Mesothelial cell of epicardium (in vitro differentiated cells): ENCODE data around the gene VSTM2L. TPM values are rescaled to one million over a fixed set of nuclear protein-coding genes. Genes with fewer than 3 reads are reported as not detected.
A peak's percentile ranks its signal among the peaks of the same experiment; 100 is the strongest.

Source experiments
- DNase-seq, 2 experiments: peaks; one replicate each; pipeline ENCODE4 v3.0.0; 2021; ENCODE audit warnings: low spot score in 2 of 2; ENCODE audit not compliant: unreplicated experiment in 2 of 2
- H3K27ac Mint-ChIP-seq: 2 replicates; pipeline ENCODE4 v1.8.0; 2021; ENCODE audit warnings: mixed read lengths
- H3K27me3 Mint-ChIP-seq: 2 replicates; pipeline ENCODE4 v1.8.0; 2021; ENCODE audit warnings: low read depth, mixed read lengths
- H3K36me3 Mint-ChIP-seq: 2 replicates; pipeline ENCODE4 v1.8.0; 2021; ENCODE audit warnings: mixed read lengths
- H3K4me1 Mint-ChIP-seq: 2 replicates; pipeline ENCODE4 v1.8.0; 2021; ENCODE audit warnings: mixed read lengths
- H3K4me3 Mint-ChIP-seq: 2 replicates; pipeline ENCODE4 v1.8.0; 2021; ENCODE audit warnings: mild to moderate bottlenecking, moderate library complexity, mixed read lengths
- H3K9me3 Mint-ChIP-seq: 2 replicates; pipeline ENCODE4 v1.8.0; 2021; ENCODE audit warnings: mixed read lengths
- total RNA-seq: library from RNA; stranded (reverse); gene quantifications from 3 replicates; pipeline ENCODE4 v1.2.1, GENCODE V29; 2021
- TF ChIP-seq, protein P1 (sequence below): fragments of 200-600 bp; sonication (generic); IDR thresholded peaks from one replicate; pipeline ENCODE4 v1.5.0; 2021; ENCODE audit warnings: antibody characterized with exemption; ENCODE audit not compliant: unreplicated experiment

Gene VSTM2L
- total RNA-seq, 1 donor from 2014 or later: 31.9 TPM

DNA sequence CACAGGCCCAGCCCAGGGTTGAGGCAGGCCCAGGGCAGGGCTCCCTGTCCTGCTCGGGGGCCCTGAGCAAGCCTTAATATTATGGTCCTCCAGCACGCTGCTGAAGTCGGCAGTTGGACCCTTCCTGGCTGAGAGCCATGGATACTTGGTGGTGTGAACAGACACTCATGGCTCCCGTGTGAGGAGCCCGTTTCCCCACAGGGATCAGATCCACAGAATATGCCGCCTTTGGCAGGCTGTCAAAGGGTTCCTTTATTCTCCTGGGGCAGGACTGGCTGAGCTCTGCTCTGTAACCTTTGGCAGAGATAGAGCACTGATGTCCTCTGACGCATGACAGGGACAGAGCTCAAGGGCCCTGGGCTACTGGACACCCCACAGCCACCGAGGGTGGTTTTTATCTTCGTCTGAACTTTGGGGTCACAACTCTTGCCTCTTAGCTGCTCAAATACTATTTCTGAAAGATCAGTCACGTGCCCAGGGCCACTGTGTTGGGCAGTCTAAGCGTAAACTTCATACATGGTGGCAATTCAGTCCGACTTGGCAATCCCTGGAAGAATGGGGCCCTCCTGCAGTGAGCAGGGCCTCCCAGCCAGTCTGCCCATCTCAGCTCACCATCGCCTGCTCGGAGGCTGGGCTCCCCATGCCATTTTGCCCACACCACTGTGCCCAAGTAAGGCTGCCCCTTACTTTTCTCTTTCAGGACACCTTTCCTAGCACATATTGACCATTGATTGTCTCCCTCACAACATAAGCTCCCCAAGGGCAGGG is 81.3 kb downstream of the VSTM2L start:
- Mint-ChIP-seq H3K27ac (no peak overlapping the region), H3K36me3 (peaks cover 13% of the 10 kb centered on the region), H3K9me3 (no peaks in the 10 kb centered on the region), H3K27me3 (no peaks in the 10 kb centered on the region), H3K4me3 (no peak overlapping the region), H3K4me1 (peaks cover 19% of the 10 kb centered on the region)
- TF ChIP-seq, protein P1, sequence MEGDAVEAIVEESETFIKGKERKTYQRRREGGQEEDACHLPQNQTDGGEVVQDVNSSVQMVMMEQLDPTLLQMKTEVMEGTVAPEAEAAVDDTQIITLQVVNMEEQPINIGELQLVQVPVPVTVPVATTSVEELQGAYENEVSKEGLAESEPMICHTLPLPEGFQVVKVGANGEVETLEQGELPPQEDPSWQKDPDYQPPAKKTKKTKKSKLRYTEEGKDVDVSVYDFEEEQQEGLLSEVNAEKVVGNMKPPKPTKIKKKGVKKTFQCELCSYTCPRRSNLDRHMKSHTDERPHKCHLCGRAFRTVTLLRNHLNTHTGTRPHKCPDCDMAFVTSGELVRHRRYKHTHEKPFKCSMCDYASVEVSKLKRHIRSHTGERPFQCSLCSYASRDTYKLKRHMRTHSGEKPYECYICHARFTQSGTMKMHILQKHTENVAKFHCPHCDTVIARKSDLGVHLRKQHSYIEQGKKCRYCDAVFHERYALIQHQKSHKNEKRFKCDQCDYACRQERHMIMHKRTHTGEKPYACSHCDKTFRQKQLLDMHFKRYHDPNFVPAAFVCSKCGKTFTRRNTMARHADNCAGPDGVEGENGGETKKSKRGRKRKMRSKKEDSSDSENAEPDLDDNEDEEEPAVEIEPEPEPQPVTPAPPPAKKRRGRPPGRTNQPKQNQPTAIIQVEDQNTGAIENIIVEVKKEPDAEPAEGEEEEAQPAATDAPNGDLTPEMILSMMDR: no peak
- no peak for DNase-seq

DNA sequence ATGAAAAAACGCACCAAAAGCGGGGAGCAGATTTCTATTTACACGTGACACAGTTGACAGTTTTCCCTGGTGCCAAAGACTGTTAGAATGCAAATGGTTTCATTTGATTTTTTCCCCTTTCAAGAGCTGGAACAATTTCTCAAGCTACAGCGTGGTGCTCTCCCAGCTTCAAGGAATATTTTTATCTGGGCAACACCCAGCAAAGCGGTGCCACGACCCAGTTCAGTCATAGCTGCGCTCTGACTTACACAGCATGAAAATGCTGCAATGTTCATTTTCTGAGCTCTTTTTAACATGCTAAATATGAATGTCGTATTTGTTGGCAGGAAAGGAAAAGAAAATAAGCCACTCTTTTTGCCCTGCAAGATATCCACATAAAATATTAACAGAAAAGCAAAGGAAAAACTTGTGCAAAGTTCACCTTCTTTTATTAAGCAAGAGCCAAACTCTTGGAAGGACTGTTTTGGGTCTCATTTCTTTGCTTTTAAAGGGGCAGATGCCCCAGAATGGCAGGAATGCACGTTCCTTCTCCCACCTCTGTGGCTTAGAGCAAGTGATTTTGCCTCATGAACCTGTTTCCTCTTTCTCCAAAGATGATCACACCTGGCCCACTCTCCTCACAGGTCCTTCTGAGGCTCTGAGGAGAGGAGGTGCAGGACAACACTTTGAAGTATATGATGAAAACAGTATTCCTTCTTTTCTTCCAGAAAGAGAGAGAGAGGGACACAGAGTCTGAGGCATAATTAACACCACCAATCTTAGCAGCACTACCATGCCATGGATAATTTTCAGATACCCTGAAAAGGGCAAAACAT is 83.3 kb downstream of the VSTM2L start:
- Mint-ChIP-seq H3K4me1 (peaks cover 34% of the 10 kb centered on the region), H3K9me3 (no peaks in the 10 kb centered on the region)

DNA sequence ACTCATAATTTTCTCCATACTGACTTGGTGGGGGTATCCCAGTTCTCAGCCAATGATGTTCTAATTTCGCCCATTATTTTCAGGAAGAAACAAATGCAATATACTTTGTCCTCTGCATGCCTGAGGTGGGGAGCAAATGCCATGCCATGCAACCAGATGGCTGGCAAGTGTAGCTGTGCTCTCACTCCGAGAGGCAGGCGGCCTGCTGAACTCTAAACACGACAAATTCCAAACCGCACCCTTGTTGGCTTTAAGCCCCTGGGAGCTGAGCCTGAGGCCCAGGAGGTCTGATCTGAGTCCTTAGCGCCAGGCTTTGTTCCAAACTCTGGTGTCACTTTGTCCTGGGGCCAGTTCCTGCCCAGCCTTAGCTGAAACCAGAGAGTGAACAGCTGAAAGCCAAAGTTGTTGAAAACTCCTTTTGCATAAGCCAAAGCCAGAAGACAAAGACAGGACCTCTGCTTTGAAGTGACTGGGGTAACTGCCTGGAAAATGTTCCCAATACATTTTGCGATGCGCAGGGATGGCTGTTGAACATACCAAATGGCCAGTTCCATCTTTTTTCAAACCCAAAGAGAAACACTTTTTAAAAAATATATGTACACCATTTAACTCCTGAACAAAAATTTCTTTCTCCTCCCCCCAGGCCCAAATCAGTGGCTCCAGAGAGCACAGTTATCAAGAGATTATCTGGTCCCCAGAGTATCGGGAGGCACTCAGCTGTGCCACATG is 84.1 kb downstream of the VSTM2L start:
- no peak overlapping the region for H3K4me3 Mint-ChIP-seq
- TF ChIP-seq, protein P1: no peak
- H3K27ac Mint-ChIP-seq: peak overlapping the region; percentile 90
- H3K36me3 Mint-ChIP-seq: peaks cover 7% of the 10 kb centered on the region
- peak in 1 of 2 experiments; percentile 37 for DNase-seq
- no peaks in the 10 kb centered on the region for H3K9me3 Mint-ChIP-seq
- H3K27me3 Mint-ChIP-seq: no peaks in the 10 kb centered on the region
- peaks cover 40% of the 10 kb centered on the region for H3K4me1 Mint-ChIP-seq

More for the DNA sequence above, 83.3 kb downstream of the VSTM2L start:
- no peaks in the 10 kb centered on the region for H3K27me3 Mint-ChIP-seq
- H3K4me3 Mint-ChIP-seq: no peak overlapping the region
- H3K27ac Mint-ChIP-seq: no peak overlapping the region
- DNase-seq: peak in 1 of 2 experiments; percentile 10
- TF ChIP-seq, protein P1: no peak
- H3K36me3 Mint-ChIP-seq: peaks cover 13% of the 10 kb centered on the region

DNA sequence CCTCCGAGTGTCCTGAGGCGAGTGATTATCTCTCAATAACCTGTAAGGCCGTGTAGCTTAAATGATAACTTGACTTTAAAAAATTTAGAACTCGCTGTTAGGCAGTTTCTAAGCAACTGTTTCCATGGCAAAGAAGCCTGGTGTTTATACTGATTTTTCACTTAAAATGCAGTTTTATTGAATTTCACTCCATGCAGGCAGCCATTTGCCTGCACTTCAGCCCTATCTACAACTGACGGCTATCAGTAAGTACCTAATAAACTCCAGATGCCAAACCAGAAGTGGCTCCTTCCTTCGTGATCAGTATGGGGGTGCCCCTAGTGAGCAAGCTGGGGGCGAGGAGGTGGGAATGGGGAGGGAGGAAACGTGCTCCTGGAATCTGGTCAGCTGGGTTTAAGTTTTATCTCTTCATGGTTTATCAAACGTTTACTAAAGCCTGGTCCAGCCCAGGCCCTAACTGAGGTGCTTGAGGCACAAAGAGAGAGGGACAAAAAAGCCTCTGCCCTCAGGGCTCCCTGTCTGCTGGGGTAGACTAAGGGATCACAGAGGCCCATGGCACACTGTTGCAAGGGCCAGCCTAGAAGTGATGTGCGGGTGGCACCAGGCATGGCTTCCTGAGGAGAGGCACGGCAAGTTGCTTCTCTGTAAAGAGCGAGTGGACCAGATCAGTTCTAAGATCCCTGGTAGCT is 84.8 kb downstream of the VSTM2L start:
- H3K9me3 Mint-ChIP-seq: no peaks in the 10 kb centered on the region
- no peak overlapping the region for H3K4me3 Mint-ChIP-seq
- peaks cover 44% of the 10 kb centered on the region for H3K4me1 Mint-ChIP-seq
- TF ChIP-seq, protein P1: no peak
- H3K27ac Mint-ChIP-seq: peak overlapping the region; percentile 90
- peaks cover 2% of the 10 kb centered on the region for H3K36me3 Mint-ChIP-seq
- peak in 1 of 2 experiments; percentile 10 for DNase-seq
- no peaks in the 10 kb centered on the region for H3K27me3 Mint-ChIP-seq

DNA sequence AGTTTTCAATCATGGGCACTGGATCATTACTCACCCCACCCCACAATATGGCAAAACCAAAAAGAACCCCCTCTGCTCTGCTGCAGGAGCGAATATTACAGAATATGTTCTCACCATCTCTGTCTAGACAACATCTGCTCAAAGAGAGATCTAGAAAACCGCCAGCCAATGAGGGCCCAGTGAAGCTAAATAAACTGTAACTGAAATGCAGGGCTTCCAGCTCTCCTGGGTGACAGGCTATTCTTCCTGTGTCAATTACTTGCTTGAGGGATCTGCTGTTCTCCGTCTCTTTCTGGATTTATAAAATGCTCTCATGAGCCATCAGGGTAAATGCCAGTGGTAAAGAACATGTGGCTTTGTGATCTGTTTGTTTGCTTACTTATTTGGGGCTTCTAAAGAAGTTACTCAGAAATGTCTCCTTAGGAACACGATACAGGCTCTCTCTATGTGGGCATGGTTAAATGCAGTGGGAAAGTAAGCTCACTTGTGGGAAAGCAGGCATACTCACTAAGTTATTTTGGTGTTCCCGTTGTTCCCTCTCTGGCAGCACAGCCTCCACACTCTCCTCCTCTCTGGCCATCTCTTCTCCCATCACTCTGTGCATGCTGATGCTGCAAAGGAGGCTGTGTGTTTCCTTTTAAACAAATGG is 85.5 kb downstream of the VSTM2L start:
- H3K27ac Mint-ChIP-seq: peak overlapping the region; percentile 90
- no peaks in the 10 kb centered on the region for H3K36me3 Mint-ChIP-seq
- TF ChIP-seq, protein P1: no peak
- no peaks in the 10 kb centered on the region for H3K27me3 Mint-ChIP-seq
- no peaks in the 10 kb centered on the region for H3K9me3 Mint-ChIP-seq
- H3K4me1 Mint-ChIP-seq: peaks cover 51% of the 10 kb centered on the region
- no peak overlapping the region for H3K4me3 Mint-ChIP-seq
- no peak for DNase-seq
